ENCODE measurements around the gene TRIM74. TPM values are rescaled to one million over a fixed set of nuclear protein-coding genes. Genes with fewer than 3 reads are reported as not detected.
A peak's percentile ranks its signal among the peaks of the same experiment; 100 is the strongest.
"Not testable (repeated sequence)": the region's sequence is repeated elsewhere in the genome, so short reads cannot be mapped to it uniquely, and the experiment has no call there.

Gene TRIM74
- total RNA-seq, 1 experiment from 2014 or later: not detected

DNA sequence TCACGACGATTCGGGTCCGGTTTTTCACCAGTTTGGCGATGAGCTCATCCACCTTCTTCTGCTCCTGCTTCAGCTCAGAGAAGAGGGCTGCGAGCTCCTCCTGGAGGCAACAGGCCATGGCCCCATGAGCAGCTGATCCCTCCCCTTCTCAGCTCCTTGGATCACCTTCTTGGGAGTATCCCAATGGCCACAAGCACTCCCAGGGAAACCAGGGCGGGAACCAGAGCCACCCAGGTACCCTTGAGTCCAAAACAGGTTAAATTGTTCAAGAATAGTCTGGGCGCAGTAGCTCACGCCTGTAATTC, 8.0 kb downstream of the TRIM74 start:
- in situ Hi-C loops (cut with HindIII; ENCODE audit: low sequenced_read_pairs); DNase-seq (ENCODE audit: low spot score): not testable (repeated sequence)

DNA sequence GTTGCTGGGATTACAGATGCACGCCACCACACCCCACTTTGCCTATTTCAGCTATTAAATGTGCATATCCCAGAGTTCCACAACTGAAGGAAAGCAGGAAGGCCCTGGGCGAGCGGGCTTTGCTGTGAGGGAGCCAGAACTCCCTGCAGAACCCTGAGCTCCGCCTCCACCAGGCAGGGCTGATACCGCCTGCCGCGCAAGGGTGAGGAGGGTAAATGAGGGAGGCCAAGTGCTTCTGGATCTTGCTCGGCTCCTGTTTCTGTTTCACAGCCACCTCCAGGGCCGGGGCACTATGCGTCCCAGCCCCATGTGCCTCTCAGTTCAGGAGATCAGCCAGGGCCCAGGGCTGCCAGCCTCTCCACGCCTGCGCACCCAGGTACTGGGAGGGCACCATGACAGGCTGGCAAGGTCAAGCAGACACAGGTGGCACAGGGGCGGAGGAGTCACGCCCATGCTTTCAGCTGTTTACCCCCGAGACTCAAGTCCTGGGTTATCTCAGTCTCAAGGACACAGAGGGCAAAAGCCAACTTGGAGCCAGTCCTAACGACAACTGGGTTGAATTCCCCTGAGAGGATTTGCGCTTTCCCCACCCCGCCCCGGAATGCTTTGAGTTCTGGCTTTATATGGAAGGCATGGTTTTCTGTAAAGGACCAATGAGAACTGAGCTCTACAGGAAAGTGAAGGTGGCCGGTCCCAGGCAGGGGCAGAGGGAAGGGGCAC, 8.5 kb downstream of the TRIM74 start:
- DNase-seq (ENCODE audit: low spot score); in situ Hi-C loops (cut with HindIII; ENCODE audit: low sequenced_read_pairs): not testable (repeated sequence)

DNA sequence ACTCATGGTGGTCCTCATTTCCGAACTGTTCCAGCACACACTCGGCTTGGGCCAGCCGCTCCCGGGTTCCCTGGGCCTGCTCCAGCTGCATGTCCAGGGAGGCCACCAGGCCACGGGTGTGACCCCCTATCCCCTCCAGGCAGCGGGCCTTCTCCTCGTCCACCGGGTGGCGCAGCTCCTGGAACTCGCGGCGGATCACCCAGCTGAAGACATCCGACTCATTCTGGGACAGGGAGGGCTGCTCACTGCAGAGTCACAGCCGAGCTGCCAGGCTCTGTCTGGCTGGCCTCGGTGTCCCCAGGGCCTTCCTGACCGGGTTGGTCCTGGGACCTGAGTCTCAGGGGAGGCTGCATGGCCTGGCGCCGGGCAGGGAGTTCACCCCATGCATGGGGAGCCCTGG, 9.2 kb downstream of the TRIM74 start:
- DNase-seq (ENCODE audit: low spot score); in situ Hi-C loops (cut with HindIII; ENCODE audit: low sequenced_read_pairs): not testable (repeated sequence)

DNA sequence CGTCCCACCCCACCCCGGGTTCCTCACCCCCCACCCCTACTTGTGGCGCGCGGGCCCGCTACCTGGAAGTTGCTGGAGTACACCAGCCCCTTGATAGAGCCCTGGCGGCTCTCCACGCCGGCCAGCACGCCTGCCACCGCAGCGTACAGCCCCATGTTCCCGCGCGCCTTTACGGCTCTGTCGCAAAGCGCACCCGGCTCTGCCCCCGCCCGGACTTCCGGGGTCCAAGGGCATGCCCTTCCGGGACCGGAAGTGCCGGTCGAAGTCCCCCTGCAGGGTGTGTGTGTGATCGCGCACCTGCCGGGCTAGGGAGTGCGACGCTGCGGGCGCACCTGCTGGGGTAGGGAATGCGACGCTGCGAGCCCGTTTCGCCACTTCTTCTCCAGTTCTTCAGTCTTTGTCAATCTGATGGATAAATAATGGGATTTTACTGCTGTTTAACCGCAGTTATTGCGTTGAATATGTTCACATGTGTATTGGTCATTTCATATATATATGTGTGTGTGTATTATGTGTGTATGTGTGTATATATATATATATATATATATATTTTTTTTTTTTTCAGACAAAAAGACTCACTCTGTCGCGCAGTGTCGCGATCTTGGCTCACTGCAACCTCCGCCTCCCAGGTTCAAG, 14.6 kb downstream of the TRIM74 start:
- DNase-seq (ENCODE audit: low spot score); in situ Hi-C loops (cut with HindIII; ENCODE audit: low sequenced_read_pairs): not testable (repeated sequence)

DNA sequence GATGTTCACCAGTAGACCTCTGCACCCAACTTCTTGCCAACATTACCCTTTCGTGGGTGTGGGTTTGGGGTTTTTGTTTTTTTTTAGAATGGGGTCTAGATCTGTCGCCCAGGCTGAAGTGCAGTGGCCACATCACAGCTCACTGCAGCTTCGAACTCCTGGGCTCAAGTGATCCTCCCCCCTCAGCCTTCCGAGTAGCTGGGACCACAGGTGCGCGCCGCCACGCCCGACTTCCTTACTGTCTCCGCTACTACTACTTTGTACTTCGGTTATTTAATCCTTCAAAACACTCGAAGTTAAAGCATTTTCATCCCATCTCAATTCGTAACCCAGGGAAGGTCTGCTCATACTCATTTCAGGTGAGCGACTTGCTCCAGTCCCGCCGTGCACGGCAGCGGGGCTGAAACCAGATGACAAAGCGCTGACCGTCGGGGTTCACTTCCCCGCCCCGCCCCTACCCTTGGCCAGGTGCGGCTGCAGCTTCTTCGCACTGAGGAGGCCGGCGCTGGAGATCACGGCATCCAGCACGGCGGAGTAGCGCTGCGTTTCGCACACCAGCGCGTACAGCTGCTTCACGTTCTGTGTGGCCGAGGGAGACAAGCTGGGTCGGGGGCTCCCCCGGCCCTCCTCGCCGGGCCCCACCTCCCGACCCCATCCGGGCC, 15.2 kb downstream of the TRIM74 start:
- in situ Hi-C loops (cut with HindIII; ENCODE audit: low sequenced_read_pairs); DNase-seq (ENCODE audit: low spot score): not testable (repeated sequence)

DNA sequence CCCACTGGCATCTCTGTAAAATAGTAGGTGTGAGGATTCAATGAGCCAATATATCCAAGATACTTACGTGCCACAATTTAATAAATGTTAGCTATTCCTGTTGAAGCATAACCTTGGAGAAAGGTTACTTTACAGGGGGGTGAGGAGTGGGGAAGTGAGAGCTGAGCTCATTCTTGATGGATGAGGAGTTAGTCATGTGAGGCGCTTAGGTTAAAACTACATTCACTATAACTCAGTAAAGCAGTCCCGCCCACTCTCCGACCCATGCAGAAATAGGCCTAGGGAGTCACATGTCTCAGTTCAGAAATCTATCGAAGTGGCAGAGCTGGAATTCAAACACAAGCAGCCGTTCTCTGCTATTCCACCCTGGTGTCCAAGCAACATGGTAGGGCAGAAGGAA, 18.8 kb downstream of the TRIM74 start:
- DNase-seq (ENCODE audit: low spot score); in situ Hi-C loops (cut with HindIII; ENCODE audit: low sequenced_read_pairs): not testable (repeated sequence)

DNA sequence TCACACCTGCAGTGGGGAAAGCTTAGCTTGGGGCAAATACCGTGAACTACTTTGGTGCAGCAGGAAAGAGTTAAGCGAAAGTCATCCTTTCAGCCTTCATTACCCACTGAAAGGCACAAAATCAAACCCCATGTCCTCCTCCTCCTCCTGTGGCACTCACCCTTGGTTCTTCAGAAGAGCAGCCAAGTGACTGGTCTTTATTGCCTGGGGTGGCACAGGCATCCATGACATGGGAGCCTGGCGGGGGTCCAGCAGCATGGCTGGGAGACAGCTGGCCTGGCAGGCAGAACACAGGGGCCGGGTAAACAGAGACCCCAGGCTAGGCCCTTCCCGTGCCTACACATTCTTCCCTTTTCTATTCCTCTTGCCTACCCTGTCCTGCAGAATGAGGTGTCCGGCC, 19.6 kb downstream of the TRIM74 start:
- DNase-seq (ENCODE audit: low spot score): peak; percentile 12
- in situ Hi-C loops (cut with HindIII; ENCODE audit: low sequenced_read_pairs): not testable (repeated sequence)

DNA sequence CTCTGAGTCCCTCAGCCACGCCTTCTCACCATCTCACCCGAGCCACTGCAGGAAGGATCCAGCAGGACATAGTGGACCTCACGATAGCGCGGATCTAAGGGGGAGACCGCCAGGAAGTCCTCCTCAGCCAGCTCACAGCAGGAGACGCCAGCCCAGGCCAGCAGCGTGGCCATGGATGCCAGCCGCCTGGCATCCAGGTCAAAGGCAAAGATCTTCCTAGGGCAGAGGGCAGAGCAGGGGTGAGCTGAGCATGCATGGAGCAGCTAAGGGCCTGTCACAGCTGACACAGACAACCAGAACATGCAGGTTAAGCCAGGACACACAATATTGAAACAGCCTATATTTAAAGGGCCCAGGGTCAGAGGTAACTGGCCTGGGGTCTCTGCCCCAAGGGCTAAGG, 20.0 kb downstream of the TRIM74 start:
- DNase-seq (ENCODE audit: low spot score); in situ Hi-C loops (cut with HindIII; ENCODE audit: low sequenced_read_pairs): not testable (repeated sequence)

DNA sequence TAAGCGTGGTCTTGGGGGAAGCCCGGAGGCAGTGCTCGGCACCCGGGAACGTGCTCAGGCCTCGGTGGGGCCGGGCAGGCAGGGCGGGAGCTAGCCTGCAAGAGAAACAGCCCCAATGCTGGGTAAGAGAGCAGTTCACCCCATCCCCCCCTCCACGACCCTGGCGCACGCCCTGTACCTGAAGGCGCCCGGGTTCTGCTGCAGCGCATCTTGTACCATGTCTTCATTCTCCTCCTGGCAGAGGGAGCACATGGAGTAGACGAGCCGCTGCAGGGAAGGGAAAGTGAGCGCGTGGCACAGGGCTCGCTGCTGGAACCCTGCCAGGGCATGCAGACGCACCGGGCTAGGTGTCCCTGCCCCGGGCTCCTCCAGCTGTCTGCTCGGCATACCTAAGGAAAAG, 20.6 kb downstream of the TRIM74 start:
- DNase-seq (ENCODE audit: low spot score); in situ Hi-C loops (cut with HindIII; ENCODE audit: low sequenced_read_pairs): not testable (repeated sequence)

DNA sequence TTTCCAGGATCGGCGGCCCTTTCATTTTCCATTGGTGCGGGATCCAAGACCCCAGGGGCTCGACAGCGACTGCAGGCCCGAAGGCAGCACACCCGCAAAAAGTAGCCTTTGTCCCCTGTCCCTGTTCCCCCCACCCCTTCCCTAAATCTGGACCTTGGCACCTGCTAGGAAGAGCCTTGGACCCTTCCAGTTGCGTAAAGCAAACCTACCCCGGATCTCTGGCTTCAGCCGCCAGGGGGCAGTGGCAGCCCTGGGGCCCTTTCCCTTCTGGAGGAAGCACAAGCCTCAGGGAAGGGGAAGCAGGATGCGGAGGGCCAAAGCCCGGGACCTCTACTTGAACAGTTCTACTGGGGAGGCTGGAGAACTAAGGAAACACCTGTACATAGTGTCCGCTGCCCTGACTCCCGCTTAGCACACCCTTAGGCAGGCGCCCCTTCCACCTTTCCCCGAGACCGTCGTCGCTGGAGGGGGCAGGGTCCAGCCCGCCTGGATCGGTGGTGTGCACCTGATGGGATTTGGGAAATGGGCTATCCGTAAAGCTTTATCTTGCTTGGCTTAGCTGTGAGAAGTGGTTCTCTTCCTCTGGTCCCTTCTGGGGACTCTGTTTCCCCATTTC, 23.0 kb downstream of the TRIM74 start:
- DNase-seq (ENCODE audit: low spot score); in situ Hi-C loops (cut with HindIII; ENCODE audit: low sequenced_read_pairs): not testable (repeated sequence)

DNA sequence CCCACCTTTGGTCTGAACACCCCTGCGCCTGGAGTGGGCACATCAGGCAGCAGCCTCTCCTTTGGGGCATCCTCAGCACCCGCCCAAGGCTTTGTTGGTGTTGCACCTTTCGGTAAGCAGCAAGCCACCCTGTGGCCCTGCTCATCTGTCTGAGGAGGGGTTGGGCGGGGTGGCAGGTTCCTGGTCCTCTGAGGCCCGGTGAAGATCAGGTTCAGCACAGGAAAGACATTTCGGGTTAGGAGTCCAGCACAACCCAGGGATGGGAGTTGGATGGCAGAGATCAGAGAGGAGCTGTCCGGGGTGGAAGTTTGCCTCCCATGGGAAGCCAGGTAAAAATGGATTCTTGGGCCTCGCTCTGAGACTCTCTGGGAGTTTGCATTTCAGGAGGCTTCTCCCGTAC, 23.7 kb downstream of the TRIM74 start:
- DNase-seq (ENCODE audit: low spot score); in situ Hi-C loops (cut with HindIII; ENCODE audit: low sequenced_read_pairs): not testable (repeated sequence)

DNA sequence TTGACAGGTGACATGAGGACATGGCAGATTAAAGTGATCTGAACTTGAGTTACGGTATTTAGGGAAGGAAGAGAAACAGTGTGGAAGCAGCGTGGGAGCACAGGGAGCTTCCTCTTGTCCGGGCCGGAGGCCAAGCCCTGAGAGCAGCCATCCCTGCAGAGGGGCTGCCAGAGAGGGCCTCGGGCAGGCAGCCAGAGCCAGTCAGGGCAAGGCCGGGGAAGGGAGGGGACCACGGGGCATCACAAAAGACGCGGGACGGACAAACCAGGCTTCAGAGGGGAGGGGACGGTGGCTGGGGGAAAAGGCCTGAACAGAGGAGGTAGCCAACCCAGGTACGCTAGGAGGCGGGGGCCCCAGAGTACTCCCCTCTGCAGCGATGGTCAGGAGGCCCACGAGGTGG, 24.3 kb downstream of the TRIM74 start:
- DNase-seq (ENCODE audit: low spot score); in situ Hi-C loops (cut with HindIII; ENCODE audit: low sequenced_read_pairs): not testable (repeated sequence)

DNA sequence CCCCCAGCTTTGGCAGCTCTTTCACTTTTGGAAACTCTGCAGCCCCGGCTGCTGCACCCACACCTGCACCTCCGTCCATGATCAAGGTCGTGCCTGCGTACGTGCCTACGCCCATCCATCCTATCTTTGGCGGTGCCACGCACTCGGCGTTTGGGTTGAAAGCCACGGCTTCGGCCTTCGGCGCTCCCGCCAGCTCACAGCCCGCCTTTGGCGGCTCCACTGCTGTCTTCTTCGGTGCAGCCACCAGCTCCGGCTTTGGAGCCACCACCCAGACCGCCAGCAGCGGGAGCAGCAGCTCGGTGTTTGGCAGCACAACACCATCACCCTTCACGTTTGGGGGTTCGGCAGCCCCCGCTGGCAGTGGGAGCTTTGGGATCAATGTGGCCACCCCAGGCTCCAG, 26.3 kb downstream of the TRIM74 start:
- DNase-seq (ENCODE audit: low spot score); in situ Hi-C loops (cut with HindIII; ENCODE audit: low sequenced_read_pairs): not testable (repeated sequence)

DNA sequence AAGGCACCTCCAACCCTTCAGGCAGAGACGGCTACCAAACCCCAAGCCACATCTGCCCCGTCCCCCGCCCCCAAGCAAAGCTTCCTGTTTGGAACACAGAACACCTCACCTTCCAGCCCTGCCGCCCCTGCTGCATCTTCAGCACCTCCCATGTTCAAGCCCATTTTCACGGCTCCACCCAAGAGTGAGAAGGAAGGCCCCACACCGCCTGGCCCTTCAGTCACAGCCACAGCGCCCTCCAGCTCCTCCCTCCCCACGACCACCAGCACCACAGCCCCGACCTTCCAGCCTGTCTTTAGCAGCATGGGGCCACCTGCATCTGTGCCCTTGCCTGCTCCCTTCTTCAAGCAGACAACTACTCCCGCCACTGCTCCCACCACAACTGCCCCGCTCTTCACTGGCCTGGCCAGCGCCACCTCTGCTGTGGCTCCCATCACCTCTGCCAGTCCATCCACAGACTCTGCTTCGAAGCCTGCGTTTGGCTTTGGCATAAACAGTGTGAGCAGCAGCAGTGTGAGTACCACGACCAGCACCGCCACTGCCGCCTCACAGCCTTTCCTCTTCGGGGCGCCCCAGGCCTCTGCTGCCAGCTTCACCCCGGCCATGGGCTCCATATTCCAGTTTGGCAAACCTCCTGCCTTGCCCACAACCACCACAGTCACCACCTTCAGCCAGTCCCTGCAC, 27.1 kb downstream of the TRIM74 start:
- in situ Hi-C loops (cut with HindIII; ENCODE audit: low sequenced_read_pairs): not testable (repeated sequence)

DNA sequence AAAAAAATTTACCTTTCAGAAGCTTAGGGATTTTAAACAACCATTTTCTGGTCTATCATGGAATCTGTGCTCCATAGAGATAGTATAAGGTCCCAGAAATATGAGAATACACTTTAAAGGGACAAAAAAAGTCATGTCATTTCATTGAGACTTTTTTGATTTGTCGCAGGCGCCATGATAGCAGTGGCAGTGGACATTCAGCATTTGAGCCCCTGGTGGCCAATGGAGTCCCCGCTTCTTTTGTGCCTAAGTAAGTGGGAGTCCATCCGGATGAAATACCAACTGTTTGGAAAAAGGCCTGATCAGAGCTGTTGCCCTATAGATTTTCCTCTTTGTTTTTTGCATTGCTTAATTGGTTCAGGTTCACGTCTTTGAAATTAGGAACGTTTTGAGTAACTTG, 41.0 kb downstream of the TRIM74 start:
- in situ Hi-C loops (cut with HindIII; ENCODE audit: low sequenced_read_pairs); DNase-seq (ENCODE audit: low spot score): not testable (repeated sequence)

More for the DNA sequence above, 27.1 kb downstream of the TRIM74 start:
- not testable (repeated sequence) for DNase-seq (ENCODE audit: low spot score)

DNA sequence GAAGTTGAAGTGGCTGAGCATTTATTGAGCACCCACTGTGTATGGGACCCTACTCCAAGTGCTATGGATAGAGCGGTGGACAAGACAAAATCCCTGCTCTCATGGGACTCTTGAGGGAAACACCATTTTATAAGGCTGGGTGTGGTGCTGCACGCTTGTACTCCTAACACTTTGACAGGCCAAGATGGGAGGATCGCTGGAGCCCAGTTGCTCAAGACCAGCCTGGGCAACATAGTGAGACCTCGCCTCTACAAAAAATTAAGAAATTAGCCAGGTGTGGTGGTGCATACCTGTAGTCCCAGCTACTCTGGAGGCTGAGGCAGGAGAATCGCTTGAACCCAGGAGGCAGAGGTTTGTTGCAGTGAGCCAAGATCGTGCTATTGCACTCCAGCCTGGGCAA, 41.5 kb downstream of the TRIM74 start:
- DNase-seq (ENCODE audit: low spot score); in situ Hi-C loops (cut with HindIII; ENCODE audit: low sequenced_read_pairs): not testable (repeated sequence)

DNA sequence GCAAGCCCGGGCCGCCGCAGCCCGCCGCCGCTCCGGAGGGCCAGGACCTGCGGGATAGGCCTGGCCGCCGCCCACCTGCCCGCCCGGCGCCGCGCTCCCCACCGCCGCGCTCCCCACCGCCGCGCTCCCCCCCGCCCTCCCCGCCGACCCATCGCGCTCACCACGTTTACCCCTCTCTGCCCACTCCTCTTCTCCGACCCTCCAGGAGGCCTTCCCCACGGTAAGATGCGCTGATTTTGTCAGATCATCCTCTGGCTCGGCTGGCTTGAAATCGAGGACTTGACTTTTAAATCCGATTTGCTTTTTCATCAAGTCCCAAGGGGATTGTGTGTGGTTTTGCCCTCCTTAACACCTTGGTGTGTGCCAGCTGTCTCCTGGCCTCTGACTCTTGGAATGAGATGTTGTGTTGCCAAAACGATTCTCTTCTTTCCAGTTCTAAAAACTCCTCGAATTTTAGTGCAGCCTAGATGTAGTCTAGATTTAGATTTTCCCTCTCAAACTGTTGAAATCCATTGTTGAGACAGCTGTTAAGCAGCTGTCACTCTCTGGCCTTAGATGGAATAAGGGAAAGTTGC, 43.6 kb downstream of the TRIM74 start:
- in situ Hi-C loops (cut with HindIII; ENCODE audit: low sequenced_read_pairs): no loop called here
- no peak for DNase-seq (ENCODE audit: low spot score)

DNA sequence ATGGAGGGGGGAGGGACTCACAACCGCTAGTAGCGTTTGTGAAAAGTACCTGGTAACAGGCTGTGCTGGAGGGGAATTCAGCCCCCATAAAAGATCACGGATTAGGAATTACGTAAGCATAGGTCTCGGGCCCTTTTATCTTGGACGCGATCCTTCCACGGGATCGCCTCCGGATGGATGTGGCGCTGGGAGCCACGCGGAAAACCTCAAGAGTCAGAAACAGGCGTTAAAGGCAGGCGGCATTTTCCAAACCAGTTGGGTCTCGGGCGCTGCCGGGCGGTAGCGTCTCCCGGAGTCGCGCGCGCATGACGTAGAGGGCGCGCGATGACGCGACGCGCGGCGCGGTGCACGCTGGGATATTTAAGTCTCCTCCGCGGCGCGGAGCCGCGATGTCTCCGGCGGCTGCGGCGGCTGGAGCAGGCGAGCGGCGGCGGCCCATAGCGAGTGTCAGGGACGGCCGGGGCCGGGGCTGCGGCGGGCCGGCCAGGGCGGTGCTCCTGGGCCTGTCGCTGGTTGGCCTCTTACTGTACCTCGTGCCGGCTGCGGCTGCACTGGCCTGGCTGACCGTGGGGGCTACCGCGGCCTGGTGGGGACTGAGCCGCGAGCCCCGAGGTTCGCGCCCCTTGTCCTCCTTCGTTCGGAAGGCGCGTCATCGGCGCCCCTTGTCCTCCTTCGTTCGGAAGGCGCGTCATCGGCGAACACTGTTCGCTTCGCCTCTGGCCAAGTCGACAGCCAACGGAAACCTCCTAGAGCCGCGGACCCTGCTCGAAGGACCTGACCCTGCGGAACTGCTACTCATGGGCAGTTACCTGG, 44.3 kb downstream of the TRIM74 start, which contains the start of gene POM121:
TSS of gene POM121 (plus strand) at position 363 of the 813 bp plus-strand sequence. CDS start at position 390, 27 bp downstream.
- in situ Hi-C loops (cut with HindIII; ENCODE audit: low sequenced_read_pairs): no loop called here
- peak; percentile 78 for DNase-seq (ENCODE audit: low spot score)

Measured in G401 (cell line).